ENCODE measurements around the gene ANKFN1.

DNA sequence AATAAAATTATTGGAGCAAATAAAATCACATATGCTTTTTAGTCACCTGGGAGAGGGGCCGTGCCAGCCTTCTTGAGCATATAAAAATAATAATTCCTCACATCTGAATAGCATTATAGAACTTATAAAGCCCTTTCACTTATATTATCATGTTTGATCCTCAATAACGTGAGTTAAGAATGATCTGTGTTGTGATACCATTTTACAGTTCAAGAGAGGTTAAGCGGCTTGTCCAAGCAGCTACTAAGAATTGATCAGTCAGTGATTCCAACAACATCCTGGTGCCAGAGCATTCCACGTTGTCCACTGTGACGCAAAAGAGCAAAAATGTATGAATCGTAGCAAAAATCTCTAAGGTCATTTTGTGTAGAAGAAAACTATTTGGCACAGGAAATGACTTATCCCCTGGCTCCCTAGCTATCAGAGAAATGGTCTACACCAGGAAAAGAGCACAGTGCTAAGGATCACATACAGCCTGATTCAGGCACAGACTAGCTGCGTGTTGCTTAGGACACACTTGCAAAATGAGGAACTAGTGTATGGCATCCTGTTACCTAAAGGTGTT is 33.0 kb downstream of the ANKFN1 start:
- TF ChIP-seq POLR2A (IDR thresholded peaks at IDR 0.05) (no peak), CTCF (IDR thresholded peaks at IDR 0.05) (no peak)

All from body of pancreas (tissue), 4 donors.